Right lung (tissue), 5 donors: ENCODE results near the gene MEAF6. TPM values are rescaled to one million over a fixed set of nuclear protein-coding genes. Genes with fewer than 3 reads are reported as not detected.

Experiments
- DNase-seq, 2 donors: peaks; one replicate each; pipeline ENCODE4 v3.0.0-alpha.2; 2013
- polyA plus RNA-seq, 5 donors: library from polyadenylated mRNA; unstranded; fragments of 120-200 nt; gene quantifications; one replicate each; pipeline versions ENCODE4 v1.2.1 to v1.2.3, GENCODE V29; 2013; ENCODE audit warnings: inconsistent platforms in 1 of 5, low replicate concordance in 1 of 5; ENCODE audit not compliant: insufficient read length in 5 of 5, insufficient read depth in 1 of 5

Gene MEAF6
- polyA plus RNA-seq, 5 donors = 82.6 to 97.1 (median 89.7) TPM

GRCh38 chr1:37448185-37448584, 66.4 kb downstream of the MEAF6 start:
- no peak for DNase-seq

GRCh38 chr1:37446874-37447273, 67.7 kb downstream of the MEAF6 start:
- DNase-seq = no peak

GRCh38 chr1:37442644-37443043, 71.9 kb downstream of the MEAF6 start:
- no peak for DNase-seq

Other genes with a start within 250 kb of the MEAF6 start
- 1 to 10 TPM; 1.1 to 2.7 (median 1.9) TPM for gene ZC3H12A, start 40.2 kb downstream of the MEAF6 start, polyA plus RNA-seq
- 10 to 100 TPM; 10.7 to 15.1 (median 13.5) TPM for gene SNIP1, start 39.5 kb upstream of the MEAF6 start, polyA plus RNA-seq
- 10 to 100 TPM; 42.1 to 64.3 (median 54.5) TPM for gene DNALI1, start 42.2 kb upstream of the MEAF6 start, polyA plus RNA-seq
- gene GNL2, start 81.2 kb upstream of the MEAF6 start, polyA plus RNA-seq = 10 to 100 TPM; 61.7 to 66.2 (median 63.3) TPM
- gene RSPO1, start 120.1 kb upstream of the MEAF6 start, polyA plus RNA-seq = 1 to 10 TPM; 1.4 to 2.2 (median 1.5) TPM
- 10 to 100 TPM; 13.0 to 29.2 (median 16.2) TPM for gene CDCA8, start 177.8 kb upstream of the MEAF6 start, polyA plus RNA-seq